Parathyroid adenoma (tissue), 2 donors: ENCODE data around the gene MX1.

ENCODE experiments used
- H2AFZ ChIP-seq: fragments of 300-600 bp; sonication (generic); one replicate; pipeline ENCODE4 v1.7.0; 2017; ENCODE audit warnings: antibody characterized with exemption, mild to moderate bottlenecking
- H3K27ac ChIP-seq: fragments of 300-600 bp; sonication (generic); one replicate; pipeline ENCODE4 v1.7.0; 2017
- H3K27me3 ChIP-seq: fragments of 300-600 bp; sonication (generic); one replicate; pipeline ENCODE4 v1.7.0; 2017; ENCODE audit warnings: low read length; ENCODE audit not compliant: control insufficient read depth, insufficient read depth
- H3K36me3 ChIP-seq: fragments of 300-600 bp; sonication (generic); one replicate; pipeline ENCODE4 v1.7.0; 2017; ENCODE audit warnings: low read length; ENCODE audit not compliant: control insufficient read depth, insufficient read depth
- H3K4me1 ChIP-seq: fragments of 300-600 bp; sonication (generic); one replicate; pipeline ENCODE4 v1.7.0; 2017; ENCODE audit warnings: control low read depth
- H3K4me2 ChIP-seq: fragments of 300-600 bp; sonication (generic); one replicate; pipeline ENCODE4 v1.7.0; 2017; ENCODE audit warnings: low read length
- H3K4me3 ChIP-seq: fragments of 300-600 bp; sonication (generic); one replicate; pipeline ENCODE4 v1.7.0; 2017; ENCODE audit warnings: low read depth, low read length
- H3K79me2 ChIP-seq: fragments of 300-600 bp; sonication (generic); one replicate; pipeline ENCODE4 v1.7.0; 2017; ENCODE audit warnings: control low read depth
- H3K9ac ChIP-seq: fragments of 300-600 bp; sonication (generic); one replicate; pipeline ENCODE4 v1.7.0; 2017; ENCODE audit warnings: mild to moderate bottlenecking
- H3K9me3 ChIP-seq: fragments of 300-600 bp; sonication (generic); one replicate; pipeline ENCODE4 v1.7.0; 2017; ENCODE audit warnings: low read length; ENCODE audit not compliant: control insufficient read depth
- TF ChIP-seq, protein P1 (sequence below): fragments of 300-600 bp; sonication (generic); IDR thresholded peaks from one replicate; pipeline ENCODE4 v1.7.0; 2017; ENCODE audit warnings: antibody characterized with exemption, mild to moderate bottlenecking
- donor health status: primary hyperparathyroidism.

MX1 gene

DNA sequence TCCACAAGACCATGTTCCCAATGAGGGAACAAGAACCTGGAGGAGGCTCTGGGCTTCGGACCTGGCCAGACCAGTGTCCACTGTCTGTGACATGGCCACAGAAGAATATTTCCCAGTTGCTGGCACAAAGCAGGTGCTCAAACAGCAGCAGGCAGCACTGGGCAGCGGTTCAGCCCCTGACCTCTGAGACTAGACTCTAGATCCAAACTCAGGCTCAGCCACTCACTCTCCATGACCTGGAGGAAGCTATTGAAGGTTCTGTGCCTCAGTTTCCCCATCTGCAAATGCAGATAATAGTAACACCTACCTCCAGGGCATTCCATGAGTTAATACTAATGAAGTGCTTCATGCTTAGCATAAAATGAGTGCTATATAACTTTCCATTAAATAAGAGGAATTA lies 73.9 kb downstream of the MX1 start:
- Histone ChIP-seq H3K4me2 (no peak overlapping the region), H3K4me3 (no peak overlapping the region), H3K27ac (no peak overlapping the region), H2AFZ (no peak overlapping the region), H3K9ac (no peak overlapping the region), H3K9me3 (no peaks in the 10 kb centered on the region), H3K79me2 (no peaks in the 10 kb centered on the region), H3K27me3 (no peaks in the 10 kb centered on the region), H3K36me3 (no peaks in the 10 kb centered on the region), H3K4me1 (no peaks in the 10 kb centered on the region)
- TF ChIP-seq, protein P1, sequence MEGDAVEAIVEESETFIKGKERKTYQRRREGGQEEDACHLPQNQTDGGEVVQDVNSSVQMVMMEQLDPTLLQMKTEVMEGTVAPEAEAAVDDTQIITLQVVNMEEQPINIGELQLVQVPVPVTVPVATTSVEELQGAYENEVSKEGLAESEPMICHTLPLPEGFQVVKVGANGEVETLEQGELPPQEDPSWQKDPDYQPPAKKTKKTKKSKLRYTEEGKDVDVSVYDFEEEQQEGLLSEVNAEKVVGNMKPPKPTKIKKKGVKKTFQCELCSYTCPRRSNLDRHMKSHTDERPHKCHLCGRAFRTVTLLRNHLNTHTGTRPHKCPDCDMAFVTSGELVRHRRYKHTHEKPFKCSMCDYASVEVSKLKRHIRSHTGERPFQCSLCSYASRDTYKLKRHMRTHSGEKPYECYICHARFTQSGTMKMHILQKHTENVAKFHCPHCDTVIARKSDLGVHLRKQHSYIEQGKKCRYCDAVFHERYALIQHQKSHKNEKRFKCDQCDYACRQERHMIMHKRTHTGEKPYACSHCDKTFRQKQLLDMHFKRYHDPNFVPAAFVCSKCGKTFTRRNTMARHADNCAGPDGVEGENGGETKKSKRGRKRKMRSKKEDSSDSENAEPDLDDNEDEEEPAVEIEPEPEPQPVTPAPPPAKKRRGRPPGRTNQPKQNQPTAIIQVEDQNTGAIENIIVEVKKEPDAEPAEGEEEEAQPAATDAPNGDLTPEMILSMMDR = no peak

DNA sequence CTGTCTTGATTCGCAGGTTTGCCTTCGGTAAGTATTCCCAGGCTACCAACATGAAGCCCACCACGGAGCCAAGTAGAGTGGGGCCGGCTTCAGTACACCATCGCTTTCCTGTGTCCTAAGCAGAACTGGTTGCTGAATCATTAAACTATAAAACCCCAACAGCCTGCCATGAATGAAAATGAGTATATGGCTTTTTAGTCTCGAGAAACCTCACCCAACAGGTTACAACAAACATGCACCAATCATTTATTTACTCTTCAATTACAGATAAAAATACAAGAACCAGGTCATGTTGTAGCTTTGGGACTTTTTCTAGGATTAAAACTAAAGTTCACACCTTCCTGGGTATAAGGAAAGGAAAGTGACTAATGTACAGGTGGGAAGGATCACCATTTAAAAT lies 74.3 kb downstream of the MX1 start:
- H3K4me3 ChIP-seq = no peak overlapping the region
- no peaks in the 10 kb centered on the region for H3K36me3 ChIP-seq
- no peak overlapping the region for H3K4me2 ChIP-seq
- no peaks in the 10 kb centered on the region for H3K27me3 ChIP-seq
- no peaks in the 10 kb centered on the region for H3K9me3 ChIP-seq
- no peaks in the 10 kb centered on the region for H3K79me2 ChIP-seq
- H3K9ac ChIP-seq = no peak overlapping the region
- TF ChIP-seq, protein P1 = no peak
- no peak overlapping the region for H2AFZ ChIP-seq
- H3K4me1 ChIP-seq = no peaks in the 10 kb centered on the region
- no peak overlapping the region for H3K27ac ChIP-seq

DNA sequence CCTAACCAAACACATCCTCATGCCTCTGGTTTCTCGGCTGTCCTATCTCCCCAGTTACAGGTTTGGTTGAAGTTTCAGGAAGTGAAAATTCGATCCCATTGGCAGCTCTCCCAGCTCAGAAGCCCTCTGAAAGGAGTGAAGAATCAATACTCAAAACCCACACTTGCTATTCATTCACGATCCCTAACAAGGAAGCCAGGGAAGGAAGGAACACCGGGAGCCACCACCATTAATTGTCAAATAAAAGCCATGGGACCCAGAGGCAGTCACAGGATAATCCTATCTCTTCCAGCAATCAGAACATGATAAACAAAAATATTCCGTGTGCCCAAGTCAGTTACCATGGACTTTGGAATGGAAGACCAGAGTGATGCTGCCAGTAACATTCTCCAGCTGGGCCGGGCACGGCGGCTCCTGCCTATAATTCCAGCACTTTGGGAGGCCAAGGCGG lies 74.9 kb downstream of the MX1 start:
- TF ChIP-seq, protein P1 = no peak
- Histone ChIP-seq H3K36me3 (no peaks in the 10 kb centered on the region), H2AFZ (no peak overlapping the region), H3K4me2 (no peak overlapping the region), H3K79me2 (no peaks in the 10 kb centered on the region), H3K4me3 (no peak overlapping the region), H3K9me3 (no peaks in the 10 kb centered on the region), H3K4me1 (no peaks in the 10 kb centered on the region), H3K9ac (no peak overlapping the region), H3K27ac (no peak overlapping the region), H3K27me3 (no peaks in the 10 kb centered on the region)

GRCh38 chr21:41501919-41502318 lies 75.9 kb downstream of the MX1 start:
- no peaks in the 10 kb centered on the region for H3K27me3 ChIP-seq
- H3K9me3 ChIP-seq = no peaks in the 10 kb centered on the region
- H3K4me2 ChIP-seq = no peak overlapping the region
- H3K36me3 ChIP-seq = no peaks in the 10 kb centered on the region
- H3K4me3 ChIP-seq = no peak overlapping the region
- H3K9ac ChIP-seq = no peak overlapping the region
- no peaks in the 10 kb centered on the region for H3K4me1 ChIP-seq
- no peak overlapping the region for H3K27ac ChIP-seq
- H2AFZ ChIP-seq = no peak overlapping the region
- no peaks in the 10 kb centered on the region for H3K79me2 ChIP-seq
- TF ChIP-seq, protein P1 = no peak

GRCh38 chr21:41503331-41503730 lies 77.3 kb downstream of the MX1 start:
- TF ChIP-seq, protein P1 = no peak
- no peaks in the 10 kb centered on the region for H3K36me3 ChIP-seq
- H3K4me2 ChIP-seq = no peak overlapping the region
- no peaks in the 10 kb centered on the region for H3K4me1 ChIP-seq
- H2AFZ ChIP-seq = no peak overlapping the region
- H3K27me3 ChIP-seq = no peaks in the 10 kb centered on the region
- no peaks in the 10 kb centered on the region for H3K9me3 ChIP-seq
- no peaks in the 10 kb centered on the region for H3K79me2 ChIP-seq
- H3K4me3 ChIP-seq = no peak overlapping the region
- H3K27ac ChIP-seq = no peak overlapping the region
- H3K9ac ChIP-seq = no peak overlapping the region
